Ascending aorta (tissue), 2 donors: Measurements from ENCODE around the gene ABCG2. TPM values are rescaled to one million over a fixed set of nuclear protein-coding genes. Genes with fewer than 3 reads are reported as not detected.

Source experiments
- DNase-seq, 2 donors: peaks; one replicate each; pipeline ENCODE4 v3.0.0-alpha.2; 2019; ENCODE audit warnings: low spot score in 2 of 2
- H3K27ac ChIP-seq, 2 donors: fragments of 200-600 bp; sonication (generic); one replicate each; pipeline ENCODE4 v1.5.1; 2016 to 2017; ENCODE audit warnings: mild to moderate bottlenecking in 1 of 2
- H3K27me3 ChIP-seq: fragments of 200-600 bp; sonication (generic); one replicate; pipeline ENCODE4 v1.5.1; 2017
- H3K36me3 ChIP-seq, 2 donors: fragments of 200-600 bp; sonication (generic); one replicate each; pipeline ENCODE4 v1.5.1; 2016
- H3K4me1 ChIP-seq, 2 donors: fragments of 200-600 bp; sonication (generic); one replicate each; pipeline ENCODE4 v1.5.1; 2016 to 2017; ENCODE audit warnings: mild to moderate bottlenecking in 1 of 2
- H3K4me3 ChIP-seq, 2 donors: fragments of 200-600 bp; sonication (generic); one replicate each; pipeline ENCODE4 v1.5.1; 2016 to 2017; ENCODE audit warnings: mild to moderate bottlenecking in 1 of 2
- H3K9me3 ChIP-seq, 2 donors: fragments of 200-600 bp; sonication (generic); one replicate each; pipeline ENCODE4 v1.5.1; 2016
- CTCF ChIP-seq, 3 experiments: fragments of 200-600 bp in 2 of 3; fragments of 450-650 bp in 1 of 3; sonication (generic) in 2 of 3; IDR thresholded peaks; one replicate each; pipeline ENCODE4 v1.5.1; 2016 to 2019; ENCODE audit warnings: antibody characterized with exemption in 3 of 3, mild to moderate bottlenecking in 1 of 3, moderate library complexity in 1 of 3
- intact Hi-C: fragments of 100-400 bp; cut with DNase I; formaldehyde crosslinking; loops from one replicate; pipeline ENCODE4 v1.15.1; 2023
- total RNA-seq: library from RNA; depleted of rRNA; stranded (reverse); fragments of >200 nt; gene quantifications from one replicate; pipeline ENCODE4 v1.1.0, GENCODE V29; 2016

Gene ABCG2
- total RNA-seq, 1 donor from 2014 or later, result 6.1 TPM

- H3K27ac ChIP-seq, result no peak overlapping the region
- no peak overlapping the region for H3K4me3 ChIP-seq
- intact Hi-C loops, result no loop called here
- H3K9me3 ChIP-seq, result no peaks in the 10 kb centered on the region
- DNase-seq, result no peak
- H3K27me3 ChIP-seq, result no peaks in the 10 kb centered on the region
- TF ChIP-seq CTCF (IDR thresholded peaks at IDR 0.05), result no peak
- peaks cover 0 to 11% of the 10 kb centered on the region in 2 donors for H3K4me1 ChIP-seq
- no peaks in the 10 kb centered on the region for H3K36me3 ChIP-seq
These were observed 52.2 kb downstream of the ABCG2 start for GRCh38 chr4:88106205-88106604.

- Histone ChIP-seq H3K27me3 (no peaks in the 10 kb centered on the region), H3K4me3 (no peak overlapping the region), H3K27ac (no peak overlapping the region), H3K36me3 (no peaks in the 10 kb centered on the region), H3K9me3 (no peaks in the 10 kb centered on the region), H3K4me1 (peaks cover 0 to 11% of the 10 kb centered on the region in 2 donors)
- TF ChIP-seq CTCF (IDR thresholded peaks at IDR 0.05), result no peak
- no peak for DNase-seq
- intact Hi-C loops, result no loop called here
These were observed 53.4 kb downstream of the ABCG2 start for GRCh38 chr4:88104902-88105610.

GRCh38 chr4:88102026-88102425 is 56.4 kb downstream of the ABCG2 start:
- H3K27me3 ChIP-seq, result no peaks in the 10 kb centered on the region
- no peak for TF ChIP-seq CTCF (IDR thresholded peaks at IDR 0.05)
- H3K27ac ChIP-seq, result no peak overlapping the region
- no peaks in the 10 kb centered on the region for H3K9me3 ChIP-seq
- no peak overlapping the region for H3K4me3 ChIP-seq
- H3K36me3 ChIP-seq, result no peaks in the 10 kb centered on the region
- DNase-seq, result no peak
- peaks cover 0 to 4% of the 10 kb centered on the region in 2 donors for H3K4me1 ChIP-seq
- intact Hi-C loops, result no loop called here

GRCh38 chr4:88101165-88101564 is 57.3 kb downstream of the ABCG2 start:
- H3K27ac ChIP-seq, result no peak overlapping the region
- no peaks in the 10 kb centered on the region for H3K9me3 ChIP-seq
- H3K4me3 ChIP-seq, result no peak overlapping the region
- no peaks in the 10 kb centered on the region for H3K27me3 ChIP-seq
- no peak for TF ChIP-seq CTCF (IDR thresholded peaks at IDR 0.05)
- DNase-seq, result no peak
- H3K36me3 ChIP-seq, result no peaks in the 10 kb centered on the region
- no peaks in the 10 kb centered on the region for H3K4me1 ChIP-seq
- intact Hi-C loops, result no loop called here

- intact Hi-C loops, result no loop called here
- no peak for TF ChIP-seq CTCF (IDR thresholded peaks at IDR 0.05)
- no peak for DNase-seq
- Histone ChIP-seq H3K4me1 (peaks cover 0 to 5% of the 10 kb centered on the region in 2 donors), H3K36me3 (no peaks in the 10 kb centered on the region), H3K27me3 (no peaks in the 10 kb centered on the region), H3K4me3 (no peak overlapping the region), H3K9me3 (no peaks in the 10 kb centered on the region), H3K27ac (no peak overlapping the region)
These were observed 59.3 kb downstream of the ABCG2 start for GRCh38 chr4:88098993-88099752.
